ENCODE measurements around the gene CHMP4B.
A peak's percentile ranks its signal among the peaks of the same experiment; 100 is the strongest.

Gene CHMP4B

GRCh38 chr20:33841436-33841799 lies 30.3 kb downstream of the CHMP4B start:
- DNase-seq, result no peak

- no peak for DNase-seq
These were observed 31.2 kb downstream of the CHMP4B start for GRCh38 chr20:33842346-33842745.

- DNase-seq, result no peak
These were observed 31.9 kb downstream of the CHMP4B start for GRCh38 chr20:33843050-33843449.

- DNase-seq, result peak in 1 of 2 donors; percentile 14
These were observed 32.7 kb downstream of the CHMP4B start for GRCh38 chr20:33843854-33844253.

- DNase-seq, result no peak
These were observed 35.3 kb downstream of the CHMP4B start for GRCh38 chr20:33846291-33846935.

GRCh38 chr20:33847006-33847405 lies 35.9 kb downstream of the CHMP4B start:
- no peak for DNase-seq

- DNase-seq, result no peak
These were observed 37.2 kb downstream of the CHMP4B start for GRCh38 chr20:33848391-33848790.

- DNase-seq, result no peak
These were observed 39.0 kb downstream of the CHMP4B start for GRCh38 chr20:33850159-33850558.

- no peak for DNase-seq
These were observed 40.8 kb downstream of the CHMP4B start for GRCh38 chr20:33851842-33852466.

- DNase-seq, result no peak
These were observed 41.7 kb downstream of the CHMP4B start for GRCh38 chr20:33852626-33853506.

- DNase-seq, result peak in 1 of 2 donors; percentile 37
These were observed 42.3 kb downstream of the CHMP4B start for GRCh38 chr20:33853507-33853813.

- DNase-seq, result no peak
These were observed 46.8 kb downstream of the CHMP4B start for GRCh38 chr20:33857722-33858563.

GRCh38 chr20:33858666-33859065 lies 47.5 kb downstream of the CHMP4B start:
- no peak for DNase-seq

GRCh38 chr20:33859157-33859695 lies 48.1 kb downstream of the CHMP4B start:
- DNase-seq, result peak; percentile 21 to 39

GRCh38 chr20:33859751-33860150 lies 48.6 kb downstream of the CHMP4B start:
- no peak for DNase-seq

GRCh38 chr20:33861458-33861857 lies 50.3 kb downstream of the CHMP4B start:
- no peak for DNase-seq

- peak; percentile 55 to 65 for DNase-seq
These were observed 51.7 kb downstream of the CHMP4B start for GRCh38 chr20:33862709-33863403.

- no peak for DNase-seq
These were observed 52.5 kb downstream of the CHMP4B start for GRCh38 chr20:33863440-33864323.

- DNase-seq, result no peak
These were observed 53.3 kb downstream of the CHMP4B start for GRCh38 chr20:33864324-33864963.

GRCh38 chr20:33865761-33866370 lies 54.7 kb downstream of the CHMP4B start:
- DNase-seq, result no peak

All from stimulated activated CD4-positive, alpha-beta T cell treated with anti-CD3 and anti-CD28 coated beads, Interleukin-2, amount 100 ng/mL, for 24 hours (primary cell).